ENCODE results near the gene PGBD5. TPM values are rescaled to one million over a fixed set of nuclear protein-coding genes. Genes with fewer than 3 reads are reported as not detected.

PGBD5 gene
- total RNA-seq, 1 donor from 2014 or later, result 1.0 TPM

GRCh38 chr1:230379928-230380327, 46.2 kb downstream of the PGBD5 start:
- no peak for DNase-seq (ENCODE audit: extremely low spot score, unreplicated experiment)
- H3K36me3 Mint-ChIP-seq (ENCODE audit: unreplicated experiment), result no peaks in the 10 kb centered on the region
- peaks cover 3% of the 10 kb centered on the region for H3K27me3 Mint-ChIP-seq (ENCODE audit: unreplicated experiment)
- H3K9me3 Mint-ChIP-seq (ENCODE audit: unreplicated experiment), result peaks cover 13% of the 10 kb centered on the region
- no peak overlapping the region for H3K27ac Mint-ChIP-seq (ENCODE audit: unreplicated experiment)
- no peak overlapping the region for H3K4me3 Mint-ChIP-seq (ENCODE audit: unreplicated experiment)
- no peak for TF ChIP-seq CTCF (IDR thresholded peaks at IDR 0.05)
- H3K4me1 Mint-ChIP-seq (ENCODE audit: unreplicated experiment), result peaks cover 11% of the 10 kb centered on the region

GRCh38 chr1:230379462-230379861, 46.7 kb downstream of the PGBD5 start:
- peaks cover 3% of the 10 kb centered on the region for H3K27me3 Mint-ChIP-seq (ENCODE audit: unreplicated experiment)
- H3K36me3 Mint-ChIP-seq (ENCODE audit: unreplicated experiment), result no peaks in the 10 kb centered on the region
- H3K27ac Mint-ChIP-seq (ENCODE audit: unreplicated experiment), result no peak overlapping the region
- no peak overlapping the region for H3K4me3 Mint-ChIP-seq (ENCODE audit: unreplicated experiment)
- peaks cover 11% of the 10 kb centered on the region for H3K4me1 Mint-ChIP-seq (ENCODE audit: unreplicated experiment)
- H3K9me3 Mint-ChIP-seq (ENCODE audit: unreplicated experiment), result peaks cover 13% of the 10 kb centered on the region
- no peak for DNase-seq (ENCODE audit: extremely low spot score, unreplicated experiment)
- no peak for TF ChIP-seq CTCF (IDR thresholded peaks at IDR 0.05)

- DNase-seq (ENCODE audit: extremely low spot score, unreplicated experiment), result no peak
- TF ChIP-seq CTCF (IDR thresholded peaks at IDR 0.05), result no peak
- Mint-ChIP-seq H3K4me3 (ENCODE audit: unreplicated experiment) (no peak overlapping the region), H3K4me1 (ENCODE audit: unreplicated experiment) (peaks cover 11% of the 10 kb centered on the region), H3K9me3 (ENCODE audit: unreplicated experiment) (peaks cover 13% of the 10 kb centered on the region), H3K27me3 (ENCODE audit: unreplicated experiment) (peaks cover 4% of the 10 kb centered on the region), H3K27ac (ENCODE audit: unreplicated experiment) (no peak overlapping the region), H3K36me3 (ENCODE audit: unreplicated experiment) (no peaks in the 10 kb centered on the region)
These were observed 48.3 kb downstream of the PGBD5 start for GRCh38 chr1:230377851-230378250.

- TF ChIP-seq CTCF (IDR thresholded peaks at IDR 0.05), result no peak
- no peaks in the 10 kb centered on the region for H3K36me3 Mint-ChIP-seq (ENCODE audit: unreplicated experiment)
- H3K4me3 Mint-ChIP-seq (ENCODE audit: unreplicated experiment), result no peak overlapping the region
- H3K27ac Mint-ChIP-seq (ENCODE audit: unreplicated experiment), result no peak overlapping the region
- no peak for DNase-seq (ENCODE audit: extremely low spot score, unreplicated experiment)
- H3K4me1 Mint-ChIP-seq (ENCODE audit: unreplicated experiment), result peaks cover 10% of the 10 kb centered on the region
- H3K27me3 Mint-ChIP-seq (ENCODE audit: unreplicated experiment), result peaks cover 10% of the 10 kb centered on the region
- peaks cover 13% of the 10 kb centered on the region for H3K9me3 Mint-ChIP-seq (ENCODE audit: unreplicated experiment)
These were observed 48.8 kb downstream of the PGBD5 start for GRCh38 chr1:230377324-230377723.

- no peak for DNase-seq (ENCODE audit: extremely low spot score, unreplicated experiment)
- no peak for TF ChIP-seq CTCF (IDR thresholded peaks at IDR 0.05)
- peaks cover 13% of the 10 kb centered on the region for H3K9me3 Mint-ChIP-seq (ENCODE audit: unreplicated experiment)
- no peaks in the 10 kb centered on the region for H3K36me3 Mint-ChIP-seq (ENCODE audit: unreplicated experiment)
- H3K4me1 Mint-ChIP-seq (ENCODE audit: unreplicated experiment), result no peaks in the 10 kb centered on the region
- peaks cover 13% of the 10 kb centered on the region for H3K27me3 Mint-ChIP-seq (ENCODE audit: unreplicated experiment)
- no peak overlapping the region for H3K27ac Mint-ChIP-seq (ENCODE audit: unreplicated experiment)
- no peak overlapping the region for H3K4me3 Mint-ChIP-seq (ENCODE audit: unreplicated experiment)
These were observed 49.8 kb downstream of the PGBD5 start for GRCh38 chr1:230376296-230376695.
